Muscle of arm (tissue), 12 donors: ENCODE data around the gene LRMDA. TPM values are rescaled to one million over a fixed set of nuclear protein-coding genes. Genes with fewer than 3 reads are reported as not detected.

Source experiments
- DNase-seq: peaks from one replicate; pipeline ENCODE4 v3.0.0-alpha.2; 2013
- polyA plus RNA-seq, 12 donors: library from polyadenylated mRNA; unstranded; fragments of 120-200 nt; gene quantifications; one replicate each; pipeline ENCODE4 v1.2.1, GENCODE V29; 2013; ENCODE audit not compliant: insufficient read length in 12 of 12

The LRMDA gene
- polyA plus RNA-seq, 12 donors = 3.5 to 6.7 (median 5.2) TPM; not detected in 2

DNA sequence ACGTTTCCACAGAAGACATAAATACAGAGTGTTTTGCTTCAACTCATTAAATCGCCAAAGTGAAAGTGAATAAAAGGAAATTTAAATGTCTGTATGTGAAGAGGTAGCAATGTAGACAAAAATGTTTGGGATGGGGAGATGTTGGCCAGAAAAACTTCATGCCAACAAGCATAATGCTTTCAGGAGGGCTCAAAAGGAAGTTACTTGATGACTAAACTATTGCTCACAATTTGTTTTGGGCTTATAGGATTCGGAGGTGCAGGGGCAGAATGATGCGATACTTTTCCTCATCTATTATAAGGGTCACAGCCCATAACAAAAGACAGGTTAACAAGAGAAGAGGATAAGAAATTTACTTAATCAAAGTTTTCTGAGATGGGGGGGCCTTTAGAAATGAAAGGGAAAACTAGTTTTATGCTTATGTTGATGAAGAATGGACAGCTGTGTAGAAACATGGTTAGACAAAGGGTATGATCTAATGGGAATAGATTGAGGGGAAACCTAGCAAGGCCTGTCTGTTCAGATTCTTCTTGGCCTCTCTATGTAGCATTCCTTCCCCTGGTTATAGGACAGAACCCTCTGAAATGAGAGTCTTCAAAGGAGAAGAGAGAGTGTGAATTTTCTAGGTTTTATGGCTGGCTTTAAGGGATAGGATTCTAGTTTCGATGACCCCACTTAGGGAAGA lies 898.6 kb downstream of the LRMDA start:
- DNase-seq = no peak

DNA sequence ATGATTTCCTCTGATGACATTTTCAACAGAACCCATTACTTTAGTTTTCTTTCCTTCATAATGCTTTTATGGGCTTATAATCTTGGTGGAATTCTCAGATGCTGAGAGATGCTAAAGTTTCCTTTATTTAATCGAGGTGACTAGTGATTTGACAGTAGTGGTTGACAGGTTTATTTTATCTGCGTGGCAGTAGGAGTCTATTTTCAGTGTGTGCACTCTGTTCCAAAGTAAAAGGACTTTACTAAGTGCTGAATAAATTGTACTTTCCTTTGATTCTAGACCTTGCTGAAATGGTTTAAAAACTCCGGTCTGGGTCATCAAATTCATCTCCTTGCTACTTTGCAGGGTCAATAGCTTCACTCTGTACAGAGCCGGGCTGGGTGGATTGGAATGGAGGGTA lies 900.3 kb downstream of the LRMDA start:
- DNase-seq = no peak

DNA sequence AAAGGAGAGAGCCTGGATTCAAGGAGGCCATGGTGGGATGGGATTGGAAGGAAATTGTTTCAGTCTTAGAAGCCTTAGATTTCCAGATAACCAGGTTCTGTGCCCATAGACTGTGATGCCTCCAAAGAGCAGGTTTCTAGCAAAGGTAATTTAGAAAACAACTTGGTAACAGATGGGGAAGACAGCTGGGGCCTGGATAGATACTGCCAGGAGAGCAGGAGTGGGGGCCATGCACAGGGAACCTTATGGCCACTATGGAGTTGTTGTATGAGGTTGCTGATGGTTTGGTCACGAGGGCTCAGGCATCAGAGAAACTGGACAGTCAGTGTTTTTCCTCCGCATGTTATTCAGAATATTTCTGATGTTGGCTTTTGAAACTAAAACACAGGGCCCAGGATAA lies 901.9 kb downstream of the LRMDA start:
- DNase-seq = no peak

DNA sequence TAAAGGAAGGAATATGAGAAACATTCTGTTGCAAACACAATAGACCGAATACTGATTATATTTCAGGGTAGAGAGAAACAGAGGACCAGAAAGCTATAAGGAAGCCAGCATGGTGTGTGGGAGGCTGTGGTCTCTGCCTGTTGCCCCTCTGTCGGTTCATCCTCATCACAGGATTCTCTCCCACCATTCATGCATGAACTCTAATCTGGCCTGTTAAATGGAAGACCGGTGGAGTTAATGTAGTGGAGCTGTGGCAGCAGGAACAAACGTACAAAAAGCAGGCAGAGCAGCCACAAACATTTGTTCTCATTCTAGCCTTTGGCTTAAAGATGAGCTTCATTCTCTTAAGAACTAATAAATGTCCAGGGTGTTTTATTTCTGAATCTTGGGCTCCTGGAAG lies 902.4 kb downstream of the LRMDA start:
- no peak for DNase-seq

- peak; percentile 89 for DNase-seq
Measured at GRCh38 chr10:76334255-76334654, 902.8 kb downstream of the LRMDA start.

GRCh38 chr10:76336213-76336963 lies 905.0 kb downstream of the LRMDA start:
- DNase-seq = peak; percentile 89

- DNase-seq = no peak
Measured at GRCh38 chr10:76337641-76338040, 906.2 kb downstream of the LRMDA start.

- DNase-seq = no peak
Measured at GRCh38 chr10:76338187-76338586, 906.8 kb downstream of the LRMDA start.

DNA sequence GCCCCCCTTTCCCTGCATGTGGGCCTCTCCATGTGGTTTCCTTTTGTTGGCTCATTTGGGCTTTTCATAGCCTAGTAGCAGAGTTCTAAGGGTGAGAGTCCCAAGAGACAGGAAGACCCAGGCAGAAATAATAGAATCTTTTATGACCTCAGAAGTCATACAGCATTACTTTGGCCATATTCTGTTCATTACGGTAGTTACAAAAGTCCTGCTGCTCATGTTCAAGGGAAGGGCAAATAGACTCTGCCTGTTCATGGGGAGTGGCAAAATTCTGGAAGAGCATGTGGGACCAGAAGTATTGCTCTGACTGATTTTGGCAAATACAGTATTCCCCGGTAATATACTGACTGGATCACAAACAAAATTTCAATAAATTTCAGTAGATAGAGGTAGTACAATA lies 910.3 kb downstream of the LRMDA start:
- no peak for DNase-seq

GRCh38 chr10:76342996-76343395 lies 911.6 kb downstream of the LRMDA start:
- DNase-seq = no peak

DNA sequence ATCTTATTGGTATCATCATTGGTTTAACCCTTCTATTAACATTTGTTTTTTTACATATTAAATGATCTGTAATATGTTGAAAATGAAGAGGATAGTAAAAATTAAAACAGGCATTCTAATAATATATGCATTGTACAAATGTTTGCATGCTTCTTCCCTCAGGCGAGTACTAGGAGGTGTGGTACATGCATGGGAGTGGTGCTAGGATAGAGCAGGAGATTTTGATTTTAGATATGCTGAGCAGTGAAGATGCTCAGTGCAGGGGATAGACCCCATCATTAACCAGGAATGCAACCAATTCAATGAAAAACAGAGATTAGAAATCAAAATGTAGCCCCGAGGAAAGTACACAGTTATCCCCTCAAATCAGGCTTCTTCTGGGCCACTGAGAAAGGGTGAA lies 916.4 kb downstream of the LRMDA start:
- DNase-seq = no peak

- DNase-seq = no peak
Measured at GRCh38 chr10:76350583-76350982, 919.2 kb downstream of the LRMDA start.

DNA sequence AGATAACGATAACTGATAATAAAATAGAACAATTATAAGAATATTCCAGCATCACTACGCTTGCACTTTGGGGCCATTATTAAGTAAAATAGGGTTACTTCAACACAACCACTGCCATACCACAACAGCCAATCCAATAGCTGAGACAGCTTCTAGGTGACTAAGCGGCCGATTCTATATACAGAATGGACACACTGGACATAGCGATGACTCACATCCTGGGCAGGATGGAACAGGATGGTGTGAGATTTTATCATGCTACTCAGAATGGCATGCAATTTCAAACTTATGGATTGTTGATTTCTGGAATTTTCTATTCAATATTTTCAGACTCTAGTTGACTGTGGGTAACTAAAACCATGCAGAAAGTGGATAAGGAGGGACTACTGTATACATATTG lies 920.9 kb downstream of the LRMDA start:
- no peak for DNase-seq

DNA sequence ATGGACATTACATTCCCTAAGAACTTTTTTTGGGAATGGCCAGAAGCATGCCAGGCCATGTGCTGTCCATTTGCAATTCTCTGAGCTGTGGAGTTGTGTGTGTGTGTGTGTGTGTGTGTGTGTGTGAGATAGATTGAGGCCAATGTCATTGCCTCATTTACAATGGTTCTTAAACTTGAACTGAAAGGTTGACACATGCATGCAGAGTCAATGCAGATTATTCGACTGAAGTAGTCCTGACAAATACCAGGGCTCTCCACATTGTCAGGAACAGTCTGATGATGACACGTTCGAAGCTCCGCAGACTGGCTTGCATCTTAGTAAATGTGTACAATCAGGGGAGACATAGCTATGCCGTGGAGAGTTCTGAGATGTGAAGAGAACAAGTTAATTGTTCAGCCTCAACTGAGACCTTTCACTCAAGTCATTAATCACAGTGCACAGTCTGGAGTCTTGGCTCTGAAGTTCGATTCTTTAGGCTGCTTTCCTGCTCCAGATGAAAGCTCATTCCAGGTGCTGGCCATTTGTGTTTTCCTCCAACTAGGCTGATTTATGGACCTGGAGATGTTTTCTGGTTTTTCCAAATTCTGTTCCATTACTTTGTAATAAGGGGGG lies 921.9 kb downstream of the LRMDA start:
- peak; percentile 88 for DNase-seq

- DNase-seq = no peak
Measured at GRCh38 chr10:76354212-76354738, 922.9 kb downstream of the LRMDA start.

DNA sequence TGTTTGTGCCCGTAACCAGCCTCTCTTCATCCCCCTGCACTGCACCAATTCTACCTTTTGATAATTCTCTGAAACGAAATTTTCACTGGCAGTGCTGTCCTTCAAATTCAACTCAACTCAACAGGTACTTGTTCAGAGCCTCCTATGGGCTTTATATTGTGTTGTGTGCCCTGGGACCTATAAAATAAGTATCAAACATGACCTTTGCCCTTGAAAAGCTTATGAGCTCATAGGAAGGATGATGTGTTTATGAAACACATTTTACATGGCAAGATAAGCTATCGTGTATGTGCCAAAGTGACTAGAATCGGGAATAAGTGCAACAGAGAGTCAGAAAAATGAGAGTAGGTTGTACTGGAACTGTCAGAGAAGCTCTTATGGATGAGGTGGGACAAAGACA lies 923.5 kb downstream of the LRMDA start:
- DNase-seq = no peak

DNA sequence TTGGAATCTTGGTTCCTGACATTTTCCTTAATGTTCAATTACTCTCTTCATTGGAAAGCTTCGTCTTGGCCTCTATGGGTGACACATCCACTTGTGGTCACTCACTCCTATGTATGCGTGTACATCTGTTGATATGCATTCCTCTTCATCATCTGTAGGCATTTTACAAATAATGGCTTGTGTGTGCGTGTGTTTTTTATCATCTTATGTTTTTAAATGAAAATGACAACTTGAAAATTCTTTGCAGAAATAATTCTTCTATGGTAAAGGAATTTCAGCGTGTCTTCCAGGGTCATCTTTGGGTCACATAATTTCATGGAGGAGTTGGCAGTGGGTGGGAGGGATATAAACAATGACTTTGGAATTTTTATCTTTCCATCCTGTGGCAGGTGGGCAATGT lies 925.1 kb downstream of the LRMDA start:
- DNase-seq = no peak

- DNase-seq = peak; percentile 76
Measured at GRCh38 chr10:76357726-76358415, 926.4 kb downstream of the LRMDA start.

DNA sequence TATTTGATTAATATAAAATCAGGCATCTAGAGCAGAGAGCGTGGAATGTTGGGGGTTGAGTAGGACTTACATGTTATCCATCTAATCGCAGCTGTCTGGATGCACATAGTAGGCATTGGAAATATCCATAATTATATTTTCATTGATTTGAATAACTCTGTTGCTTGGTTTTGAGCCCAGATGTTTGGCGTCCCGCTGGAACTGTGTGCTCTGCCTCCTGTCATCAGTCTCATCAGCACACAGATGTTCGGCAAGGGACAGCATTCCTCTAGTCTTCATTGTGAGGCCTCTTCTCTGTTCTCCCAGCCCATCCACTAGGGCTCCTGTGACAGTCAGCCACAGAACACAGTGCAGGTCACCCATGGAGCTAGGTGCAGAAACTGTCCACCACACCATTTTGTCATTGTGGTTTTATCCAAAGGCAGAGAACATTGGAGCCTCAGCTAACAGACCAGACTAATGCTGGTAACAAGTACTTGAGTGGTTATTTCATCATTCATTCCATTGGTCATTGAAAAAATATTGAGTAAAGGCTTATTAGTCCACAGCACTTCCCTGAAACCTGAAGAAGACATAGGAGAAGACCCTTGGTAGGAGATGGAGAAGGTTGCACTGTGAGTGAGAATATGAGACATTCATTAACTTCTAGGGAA lies 927.4 kb downstream of the LRMDA start:
- peak; percentile 54 for DNase-seq

GRCh38 chr10:76375761-76376160 lies 944.3 kb downstream of the LRMDA start:
- no peak for DNase-seq

DNA sequence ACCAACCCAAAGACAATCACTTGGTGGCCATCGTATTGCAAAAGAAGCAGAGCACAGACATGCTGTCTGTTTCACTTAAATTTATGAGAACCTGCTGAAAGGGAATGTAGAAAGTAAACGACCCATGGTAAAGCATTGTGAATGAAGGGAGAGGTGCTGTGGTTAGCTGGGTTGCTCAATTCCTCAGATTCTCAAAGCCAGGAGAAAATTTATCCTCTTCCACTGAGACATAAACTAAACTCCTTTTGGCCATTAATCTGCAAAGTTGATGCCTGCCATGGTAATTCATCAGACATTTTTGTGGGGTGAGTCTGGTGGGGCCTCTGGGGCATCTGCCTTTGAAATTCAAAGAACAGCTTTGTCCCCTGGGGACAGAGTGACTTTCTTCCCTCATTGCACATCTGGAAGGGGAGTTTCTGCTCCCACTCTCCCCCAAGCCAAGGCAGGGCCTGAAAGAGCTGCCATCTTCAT lies 951.0 kb downstream of the LRMDA start:
- DNase-seq = no peak
